Stimulated activated naive CD4-positive, alpha-beta T cell (primary cell): Measurements from ENCODE around the gene ACAD11.

ENCODE experiments used
- DNase-seq, 6 experiments: peaks; one replicate each; lab custom pipeline; 2025; lab: John Stamatoyannopoulos, UW

The ACAD11 gene

GRCh38 chr3:132659365-132660051 lies at the start of gene ACAD11:
Gene ACAD11, minus strand, starts transcription at chr3:132659809. Its CDS starts 58 bp downstream, at chr3:132659751.
- peak in 4 of 6 experiments; percentile 30 to 52 (median 38) for DNase-seq

- DNase-seq = no peak
Measured at GRCh38 chr3:132703733-132704132, 44.1 kb upstream of the ACAD11 start.

GRCh38 chr3:132695422-132695821 lies 35.8 kb upstream of the ACAD11 start:
- no peak for DNase-seq

GRCh38 chr3:132694991-132695390 lies 35.4 kb upstream of the ACAD11 start:
- no peak for DNase-seq

- no peak for DNase-seq
Measured at GRCh38 chr3:132690040-132690439, 30.4 kb upstream of the ACAD11 start.

- no peak for DNase-seq
Measured at GRCh38 chr3:132682201-132682600, 22.6 kb upstream of the ACAD11 start.

GRCh38 chr3:132681421-132681820 lies 21.8 kb upstream of the ACAD11 start:
- no peak for DNase-seq

GRCh38 chr3:132679911-132680310 lies 20.3 kb upstream of the ACAD11 start:
- DNase-seq = no peak

GRCh38 chr3:132675408-132675807 lies 15.8 kb upstream of the ACAD11 start:
- no peak for DNase-seq

- no peak for DNase-seq
Measured at GRCh38 chr3:132669256-132669777, 9.7 kb upstream of the ACAD11 start.

GRCh38 chr3:132665230-132665745 lies 5.7 kb upstream of the ACAD11 start:
- no peak for DNase-seq

GRCh38 chr3:132662212-132662611 lies 2.6 kb upstream of the ACAD11 start:
- no peak for DNase-seq

GRCh38 chr3:132661101-132661500 lies 1.5 kb upstream of the ACAD11 start:
- no peak for DNase-seq

GRCh38 chr3:132660811-132661070 lies 1.1 kb upstream of the ACAD11 start:
- DNase-seq = peak in 1 of 6 experiments; percentile 35

- peak; percentile 51 to 81 (median 62) for DNase-seq
Measured at GRCh38 chr3:132660052-132660810, 622 bp upstream of the ACAD11 start, which contains the start of gene UBA5. Gene UBA5, plus strand, starts transcription at chr3:132660329. Its CDS starts 209 bp downstream, at chr3:132660538.

- DNase-seq = no peak
Measured at GRCh38 chr3:132659000-132659364, 627 bp downstream of the ACAD11 start.

- DNase-seq = no peak
Measured at GRCh38 chr3:132657869-132658747, 1.5 kb downstream of the ACAD11 start.

- DNase-seq = no peak
Measured at GRCh38 chr3:132655471-132655870, 4.1 kb downstream of the ACAD11 start.

- no peak for DNase-seq
Measured at GRCh38 chr3:132654721-132655120, 4.9 kb downstream of the ACAD11 start.

- DNase-seq = no peak
Measured at GRCh38 chr3:132654190-132654589, 5.4 kb downstream of the ACAD11 start.

- no peak for DNase-seq
Measured at GRCh38 chr3:132652640-132653270, 6.9 kb downstream of the ACAD11 start.

- DNase-seq = no peak
Measured at GRCh38 chr3:132650153-132650552, 9.5 kb downstream of the ACAD11 start.
